SU-DHL-6 (cell line): ENCODE results near the gene DIPK1A.

Experiments
- H2AFZ ChIP-seq: fragments of 200-600 bp; sonication (generic); 2 replicates; pipeline ENCODE4 v1.6.1; 2014; ENCODE audit warnings: low read depth, mild to moderate bottlenecking, moderate library complexity, mixed read lengths, antibody characterized with exemption, low read length; ENCODE audit not compliant: severe bottlenecking
- H3F3A ChIP-seq: fragments of 200-600 bp; shearing (Covaris generic); 2 replicates; pipeline ENCODE4 v1.6.0; 2016; ENCODE audit warnings: antibody characterized with exemption, mild to moderate bottlenecking; ENCODE audit not compliant: insufficient read depth
- H3K27ac ChIP-seq: fragments of 200-600 bp; sonication (generic); 2 replicates; pipeline ENCODE4 v1.5.1; 2016; ENCODE audit warnings: low read depth, mild to moderate bottlenecking, low read length, moderate library complexity, mixed read lengths
- H3K27me3 ChIP-seq: fragments of 200-600 bp; sonication (generic), shearing (Covaris generic); 2 replicates; pipeline ENCODE4 v1.6.0; 2014; ENCODE audit warnings: mild to moderate bottlenecking, low read length
- H3K36me3 ChIP-seq: fragments of 200-600 bp; sonication (generic); 2 replicates; pipeline ENCODE4 v1.6.1; 2014; ENCODE audit warnings: mild to moderate bottlenecking, low read length, mixed read lengths
- H3K4me2 ChIP-seq: fragments of 300-600, 200-600 bp; shearing (Covaris generic), sonication (generic); 2 replicates; pipeline ENCODE4 v1.6.0; 2014; ENCODE audit warnings: low read length, low read depth, mild to moderate bottlenecking; ENCODE audit not compliant: poor library complexity, severe bottlenecking
- H3K4me3 ChIP-seq: fragments of 200-600 bp; sonication (generic); 2 replicates; pipeline ENCODE4 v1.5.1; 2014; ENCODE audit warnings: antibody characterized with exemption, low read length, mild to moderate bottlenecking, mixed read lengths; ENCODE audit not compliant: insufficient read depth, poor library complexity, severe bottlenecking
- H3K79me2 ChIP-seq: fragments of 200-600 bp; sonication (generic); 2 replicates; pipeline ENCODE4 v1.6.1; 2014; ENCODE audit warnings: mild to moderate bottlenecking, low read length, moderate library complexity; ENCODE audit not compliant: insufficient read depth
- H3K9ac ChIP-seq: fragments of 200-600 bp; sonication (generic); 2 replicates; pipeline ENCODE4 v1.7.0; 2014; ENCODE audit warnings: mild to moderate bottlenecking, low read length
- H3K9me2 ChIP-seq: fragments of 200-600 bp; sonication (generic); replicated peaks from 2 replicates; pipeline ENCODE4 v1.6.1; 2014; ENCODE audit warnings: low read length; ENCODE audit not compliant: insufficient read depth
- H3K9me3 ChIP-seq: fragments of 200-600 bp; sonication (generic); 2 replicates; pipeline ENCODE4 v1.6.1; 2014; ENCODE audit warnings: low read length, mixed read lengths; ENCODE audit not compliant: insufficient read depth
- H4K20me1 ChIP-seq: fragments of 200-600 bp; sonication (generic); 2 replicates; pipeline ENCODE4 v1.6.1; 2014; ENCODE audit warnings: low read depth, mild to moderate bottlenecking, antibody characterized with exemption, low read length, moderate library complexity, mixed read lengths
- EZH2phosphoT487 ChIP-seq: fragments of 200-600 bp; sonication (generic), shearing (Covaris generic); conservative IDR thresholded peaks from 2 replicates; pipeline ENCODE4 v1.6.1; 2018; ENCODE audit warnings: mild to moderate bottlenecking, antibody characterized with exemption, low read length, moderate library complexity, mixed read lengths
- TF ChIP-seq, protein P1 (sequence below): fragments of 200-600 bp; sonication (generic); IDR thresholded peaks from one replicate; pipeline ENCODE4 v1.5.1; 2017; ENCODE audit warnings: antibody characterized with exemption, mild to moderate bottlenecking, low read length, moderate library complexity; ENCODE audit not compliant: insufficient read depth, poor library complexity, severe bottlenecking

DIPK1A gene

DNA sequence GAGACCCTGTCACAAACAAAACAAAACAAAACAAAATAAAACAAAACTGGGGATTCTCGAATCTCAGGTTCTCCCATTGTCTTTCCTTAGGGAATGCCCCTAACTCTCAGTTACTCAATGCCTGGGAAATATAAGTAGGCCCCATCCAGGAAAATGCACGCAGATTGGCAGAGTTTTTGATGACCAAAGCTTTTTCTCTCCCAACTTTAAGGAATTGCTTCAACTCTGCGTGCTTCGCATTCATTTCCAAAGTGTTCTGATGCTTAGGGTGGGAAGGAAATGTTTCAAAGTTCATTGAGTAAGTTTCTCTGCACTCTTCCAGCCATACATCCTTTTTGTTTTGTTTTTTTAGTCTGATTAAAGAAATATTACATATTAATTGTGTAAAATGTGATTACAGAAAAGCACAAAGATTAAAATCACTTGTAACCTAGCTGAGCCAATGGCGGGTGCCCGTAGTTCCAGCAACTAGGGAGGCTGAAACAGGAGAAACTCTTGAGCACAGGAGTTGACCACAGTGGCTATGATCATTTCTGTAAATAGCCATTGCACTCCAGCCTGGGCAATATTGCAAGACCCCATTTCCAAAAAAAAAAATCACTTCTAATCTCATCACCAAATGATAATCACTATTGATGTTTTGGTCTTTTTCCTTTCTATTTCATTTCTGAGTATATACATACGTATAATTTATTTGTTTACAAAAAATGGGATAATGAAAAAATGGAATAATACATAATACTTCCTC is 157.9 kb downstream of the DIPK1A start:
- H3K4me2 ChIP-seq = no peak overlapping the region
- H3K9ac ChIP-seq = no peak overlapping the region
- no peaks in the 10 kb centered on the region for H3K36me3 ChIP-seq
- no peak overlapping the region for H3K4me3 ChIP-seq
- H3F3A ChIP-seq = no peaks in the 10 kb centered on the region
- no peaks in the 10 kb centered on the region for H4K20me1 ChIP-seq
- H3K9me2 ChIP-seq = no peaks in the 10 kb centered on the region
- no peaks in the 10 kb centered on the region for H3K27me3 ChIP-seq
- H3K9me3 ChIP-seq = peaks cover 8% of the 10 kb centered on the region; the same call in 1 of the 2 replicates
- H3K27ac ChIP-seq = no peak overlapping the region
- H2AFZ ChIP-seq = no peak overlapping the region
- H3K79me2 ChIP-seq = no peaks in the 10 kb centered on the region
- no peak for TF ChIP-seq EZH2phosphoT487
- TF ChIP-seq, protein P1, sequence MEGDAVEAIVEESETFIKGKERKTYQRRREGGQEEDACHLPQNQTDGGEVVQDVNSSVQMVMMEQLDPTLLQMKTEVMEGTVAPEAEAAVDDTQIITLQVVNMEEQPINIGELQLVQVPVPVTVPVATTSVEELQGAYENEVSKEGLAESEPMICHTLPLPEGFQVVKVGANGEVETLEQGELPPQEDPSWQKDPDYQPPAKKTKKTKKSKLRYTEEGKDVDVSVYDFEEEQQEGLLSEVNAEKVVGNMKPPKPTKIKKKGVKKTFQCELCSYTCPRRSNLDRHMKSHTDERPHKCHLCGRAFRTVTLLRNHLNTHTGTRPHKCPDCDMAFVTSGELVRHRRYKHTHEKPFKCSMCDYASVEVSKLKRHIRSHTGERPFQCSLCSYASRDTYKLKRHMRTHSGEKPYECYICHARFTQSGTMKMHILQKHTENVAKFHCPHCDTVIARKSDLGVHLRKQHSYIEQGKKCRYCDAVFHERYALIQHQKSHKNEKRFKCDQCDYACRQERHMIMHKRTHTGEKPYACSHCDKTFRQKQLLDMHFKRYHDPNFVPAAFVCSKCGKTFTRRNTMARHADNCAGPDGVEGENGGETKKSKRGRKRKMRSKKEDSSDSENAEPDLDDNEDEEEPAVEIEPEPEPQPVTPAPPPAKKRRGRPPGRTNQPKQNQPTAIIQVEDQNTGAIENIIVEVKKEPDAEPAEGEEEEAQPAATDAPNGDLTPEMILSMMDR = no peak

- H3F3A ChIP-seq = no peaks in the 10 kb centered on the region
- H3K9ac ChIP-seq = no peak overlapping the region
- H4K20me1 ChIP-seq = no peaks in the 10 kb centered on the region
- H3K9me2 ChIP-seq = no peaks in the 10 kb centered on the region
- no peak overlapping the region for H2AFZ ChIP-seq
- no peaks in the 10 kb centered on the region for H3K27me3 ChIP-seq
- H3K79me2 ChIP-seq = no peaks in the 10 kb centered on the region
- H3K9me3 ChIP-seq = no peaks in the 10 kb centered on the region
- H3K4me2 ChIP-seq = no peak overlapping the region
- TF ChIP-seq, protein P1 = no peak
- no peak for TF ChIP-seq EZH2phosphoT487
- H3K4me3 ChIP-seq = no peak overlapping the region
- H3K27ac ChIP-seq = no peak overlapping the region
- H3K36me3 ChIP-seq = no peaks in the 10 kb centered on the region
Measured at GRCh38 chr1:92797961-92798360, 163.3 kb downstream of the DIPK1A start.

GRCh38 chr1:92797297-92797696 is 164.0 kb downstream of the DIPK1A start:
- H3K27ac ChIP-seq = no peak overlapping the region
- no peaks in the 10 kb centered on the region for H3F3A ChIP-seq
- no peaks in the 10 kb centered on the region for H3K79me2 ChIP-seq
- H3K27me3 ChIP-seq = no peaks in the 10 kb centered on the region
- no peak overlapping the region for H3K4me2 ChIP-seq
- TF ChIP-seq, protein P1 = no peak
- TF ChIP-seq EZH2phosphoT487 = no peak
- no peaks in the 10 kb centered on the region for H3K9me2 ChIP-seq
- H3K4me3 ChIP-seq = no peak overlapping the region
- H3K36me3 ChIP-seq = no peaks in the 10 kb centered on the region
- no peak overlapping the region for H2AFZ ChIP-seq
- H3K9ac ChIP-seq = no peak overlapping the region
- H3K9me3 ChIP-seq = no peaks in the 10 kb centered on the region
- H4K20me1 ChIP-seq = no peaks in the 10 kb centered on the region
